Stomach (tissue), 9 donors: ENCODE results near the gene RALGAPA2. TPM values are rescaled to one million over a fixed set of nuclear protein-coding genes. Genes with fewer than 3 reads are reported as not detected.

Experiments
- DNase-seq, 2 donors: peaks; one replicate each; pipeline versions ENCODE4 v3.0.0 to v3.0.0-alpha.2; 2013 to 2019
- H3K27ac ChIP-seq, 5 donors: fragments of 200-600 bp in 4 of 5; sonication (generic) in 4 of 5; one replicate each; pipeline ENCODE4 v1.5.1; 2013 to 2019; ENCODE audit warnings: mild to moderate bottlenecking in 1 of 5, moderate library complexity in 1 of 5
- H3K27me3 ChIP-seq, 3 donors: fragments of 200-600 bp; sonication (generic); one replicate each; pipeline ENCODE4 v1.5.1; 2017 to 2019; ENCODE audit warnings: mixed run types in 1 of 3
- H3K36me3 ChIP-seq, 4 donors: fragments of 200-600 bp; sonication (generic); 1 replicate in 3 of 4; 2 replicates in 1 of 4; pipeline ENCODE4 v1.5.1; 2016 to 2019
- H3K4me1 ChIP-seq, 4 donors: fragments of 200-600 bp; sonication (generic); one replicate each; pipeline ENCODE4 v1.5.1; 2016 to 2019
- H3K4me3 ChIP-seq, 4 donors: fragments of 200-600 bp; sonication (generic) in 3 of 4; one replicate each; pipeline ENCODE4 v1.5.1; 2016 to 2019; ENCODE audit warnings: mild to moderate bottlenecking in 1 of 4
- H3K9me3 ChIP-seq, 4 donors: fragments of 200-600 bp; sonication (generic); one replicate each; pipeline ENCODE4 v1.5.1; 2016 to 2019
- EP300 ChIP-seq: sonication (generic); formaldehyde crosslinking; IDR thresholded peaks from one replicate; pipeline ENCODE4 v1.6.1; 2017; ENCODE audit warnings: antibody characterized with exemption
- POLR2A ChIP-seq, 4 donors: fragments of 450-650 bp; IDR thresholded peaks; one replicate each; pipeline ENCODE4 v1.6.1; 2016; ENCODE audit warnings: antibody characterized with exemption in 4 of 4, control low read depth in 2 of 4, mild to moderate bottlenecking in 1 of 4, moderate library complexity in 1 of 4
- POLR2AphosphoS5 ChIP-seq, 3 donors: sonication (generic); formaldehyde crosslinking; IDR thresholded peaks; one replicate each; pipeline ENCODE4 v1.6.1; 2016; ENCODE audit warnings: antibody characterized with exemption in 3 of 3
- WGBS, 5 donors: extraction: QIAGEN DNeasy Blood & Tissue Kit in 3 of 5; methylation state at CpG; one replicate each; pipeline versions ENCODE4 v1.1.5 to v1.1.7; 2013 to 2018; 5-methylcytosine and 5-hydroxymethylcytosine counted together
- intact Hi-C: fragments of 100-400 bp; cut with DNase I; formaldehyde crosslinking; loops from one replicate; pipeline ENCODE4 v1.15.1; 2023; ENCODE audit warnings: low total_unique reads
- polyA plus RNA-seq, 3 donors: library from polyadenylated mRNA; stranded (reverse); fragments of 200-250 nt; gene quantifications; one replicate each; pipeline ENCODE4 v1.2.3, GENCODE V29; 2013
- total RNA-seq, 5 donors: library from RNA; depleted of rRNA; stranded (reverse); fragments of >200 nt; gene quantifications; one replicate each; pipeline versions ENCODE4 v1.1.0 to v1.2.3, GENCODE V29; 2014 to 2016
- TF ChIP-seq, protein P1 (sequence below), 7 experiments: fragments of 450-650 bp in 4 of 7; fragments of 200-600 bp in 3 of 7; sonication (generic) in 3 of 7; IDR thresholded peaks; one replicate each; pipeline ENCODE4 v1.5.1; 2016 to 2019; ENCODE audit warnings: antibody characterized with exemption in 7 of 7, control low read depth in 2 of 7, mild to moderate bottlenecking in 1 of 7
- donor health status: healthy with polysubstance abuse.
- donor health status: Bipolar disorder and iron deficiency.
- donor health status: healthy.

Gene RALGAPA2
- total and polyA plus RNA-seq, 8 donors, result 4.3 to 159 (median 48.7) TPM

DNA sequence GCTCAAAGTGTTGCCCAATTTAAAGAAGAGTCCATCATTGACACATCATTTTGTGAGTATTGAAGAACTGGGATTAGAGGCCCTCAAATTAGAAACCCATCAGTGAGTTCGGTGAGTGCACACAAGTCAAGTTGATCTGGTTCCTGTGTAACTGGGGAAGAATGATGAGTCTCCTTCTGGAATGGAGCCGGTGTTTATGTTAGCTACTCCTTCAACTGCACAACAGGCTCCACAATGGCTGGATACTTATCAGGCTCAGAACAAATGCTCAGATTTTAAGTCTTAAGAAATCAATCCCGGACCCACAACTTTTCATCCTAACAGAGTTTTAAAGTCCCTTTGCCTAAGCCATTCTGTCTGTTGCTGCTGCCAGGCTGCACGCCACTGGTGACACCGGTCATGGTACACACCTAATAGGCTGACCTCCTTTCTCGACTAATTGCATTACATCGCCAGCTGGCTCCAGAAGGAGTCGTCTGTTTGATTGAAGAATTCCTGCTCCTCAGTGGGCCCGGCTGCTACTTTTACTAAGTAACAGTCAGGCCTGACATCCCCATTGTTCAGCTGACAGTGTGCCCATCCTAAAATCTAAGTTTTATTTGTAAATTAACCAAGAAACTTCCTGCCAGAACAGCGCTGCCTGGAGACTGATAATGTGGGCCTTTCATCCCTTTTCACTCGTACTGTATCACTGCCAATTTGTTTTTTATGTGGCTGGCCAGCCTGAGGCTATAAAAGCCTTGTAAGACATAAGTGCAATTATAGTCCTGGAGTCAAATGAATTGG, 214.2 kb downstream of the RALGAPA2 start:
- peak; percentile 38 to 45 for DNase-seq

DNA sequence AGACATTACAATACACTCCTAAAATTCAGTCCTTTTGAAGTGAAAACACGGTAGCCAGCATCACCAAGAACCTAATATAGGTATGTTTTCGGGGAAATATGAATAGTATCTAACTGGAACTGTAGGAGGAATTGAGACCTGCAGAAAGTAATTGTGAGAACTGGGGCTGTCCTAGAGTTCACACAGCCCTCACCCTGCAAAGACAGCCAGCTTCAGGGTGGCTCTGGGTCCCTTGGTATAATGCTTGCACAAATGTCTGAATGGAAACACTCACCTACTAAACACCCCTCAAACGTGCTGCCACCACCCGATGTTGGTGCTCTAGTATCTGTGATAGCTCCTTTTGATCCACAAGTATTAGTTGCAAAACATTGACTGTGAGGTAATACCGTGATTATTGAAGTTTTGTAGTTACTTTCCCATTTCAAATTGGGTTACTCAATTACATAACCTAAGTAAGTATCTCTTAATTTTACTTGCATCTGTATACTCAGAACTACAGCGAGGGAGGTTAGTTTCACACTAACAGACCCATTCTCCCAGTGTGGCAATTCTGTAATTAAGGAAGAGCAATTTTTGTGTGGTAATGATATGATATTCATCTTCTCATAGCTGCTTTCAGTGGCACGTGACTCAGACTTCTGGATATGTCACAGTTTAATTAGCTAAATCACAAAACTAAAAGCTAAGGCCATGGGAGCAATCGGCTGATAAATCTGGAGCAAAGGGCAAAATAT, 215.0 kb downstream of the RALGAPA2 start:
- no peaks in the 10 kb centered on the region for H3K9me3 ChIP-seq
- 78 to 83% (median 82%) methylated on average over 8 of the region's 8 CpGs for WGBS, 5 donors
- no peak overlapping the region for H3K4me3 ChIP-seq
- H3K27ac ChIP-seq, result no peak overlapping the region
- H3K27me3 ChIP-seq, result no peaks in the 10 kb centered on the region
- intact Hi-C loops, result no loop called here
- peaks cover 24 to 92% (median 85%) of the 10 kb centered on the region in 4 donors for H3K36me3 ChIP-seq
- TF ChIP-seq POLR2A (IDR thresholded peaks at IDR 0.05), result no peak
- TF ChIP-seq, protein P1, sequence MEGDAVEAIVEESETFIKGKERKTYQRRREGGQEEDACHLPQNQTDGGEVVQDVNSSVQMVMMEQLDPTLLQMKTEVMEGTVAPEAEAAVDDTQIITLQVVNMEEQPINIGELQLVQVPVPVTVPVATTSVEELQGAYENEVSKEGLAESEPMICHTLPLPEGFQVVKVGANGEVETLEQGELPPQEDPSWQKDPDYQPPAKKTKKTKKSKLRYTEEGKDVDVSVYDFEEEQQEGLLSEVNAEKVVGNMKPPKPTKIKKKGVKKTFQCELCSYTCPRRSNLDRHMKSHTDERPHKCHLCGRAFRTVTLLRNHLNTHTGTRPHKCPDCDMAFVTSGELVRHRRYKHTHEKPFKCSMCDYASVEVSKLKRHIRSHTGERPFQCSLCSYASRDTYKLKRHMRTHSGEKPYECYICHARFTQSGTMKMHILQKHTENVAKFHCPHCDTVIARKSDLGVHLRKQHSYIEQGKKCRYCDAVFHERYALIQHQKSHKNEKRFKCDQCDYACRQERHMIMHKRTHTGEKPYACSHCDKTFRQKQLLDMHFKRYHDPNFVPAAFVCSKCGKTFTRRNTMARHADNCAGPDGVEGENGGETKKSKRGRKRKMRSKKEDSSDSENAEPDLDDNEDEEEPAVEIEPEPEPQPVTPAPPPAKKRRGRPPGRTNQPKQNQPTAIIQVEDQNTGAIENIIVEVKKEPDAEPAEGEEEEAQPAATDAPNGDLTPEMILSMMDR (IDR thresholded peaks at IDR 0.05), result no peak
- TF ChIP-seq EP300, result no peak
- no peak for TF ChIP-seq POLR2AphosphoS5 (IDR thresholded peaks at IDR 0.05)
- DNase-seq, result no peak
- peaks cover 0 to 38% (median 13%) of the 10 kb centered on the region in 4 donors for H3K4me1 ChIP-seq

More for the DNA sequence above, 214.2 kb downstream of the RALGAPA2 start:
- TF ChIP-seq, protein P1 (IDR thresholded peaks at IDR 0.05), result no peak
- TF ChIP-seq EP300 (no peak), POLR2A (IDR thresholded peaks at IDR 0.05) (no peak), POLR2AphosphoS5 (IDR thresholded peaks at IDR 0.05) (no peak)
- Histone ChIP-seq H3K9me3 (no peaks in the 10 kb centered on the region), H3K27me3 (no peaks in the 10 kb centered on the region), H3K4me1 (peaks cover 0 to 33% (median 8%) of the 10 kb centered on the region in 4 donors), H3K4me3 (no peak overlapping the region), H3K27ac (peak overlapping the region in 2 of 5 donors; percentile 5 to 11), H3K36me3 (peaks cover 33 to 93% (median 86%) of the 10 kb centered on the region in 4 donors)
- WGBS, 5 donors, result 31 to 48% (median 36%) methylated on average over 11 of the region's 11 CpGs
- intact Hi-C loops, result no loop called here

DNA sequence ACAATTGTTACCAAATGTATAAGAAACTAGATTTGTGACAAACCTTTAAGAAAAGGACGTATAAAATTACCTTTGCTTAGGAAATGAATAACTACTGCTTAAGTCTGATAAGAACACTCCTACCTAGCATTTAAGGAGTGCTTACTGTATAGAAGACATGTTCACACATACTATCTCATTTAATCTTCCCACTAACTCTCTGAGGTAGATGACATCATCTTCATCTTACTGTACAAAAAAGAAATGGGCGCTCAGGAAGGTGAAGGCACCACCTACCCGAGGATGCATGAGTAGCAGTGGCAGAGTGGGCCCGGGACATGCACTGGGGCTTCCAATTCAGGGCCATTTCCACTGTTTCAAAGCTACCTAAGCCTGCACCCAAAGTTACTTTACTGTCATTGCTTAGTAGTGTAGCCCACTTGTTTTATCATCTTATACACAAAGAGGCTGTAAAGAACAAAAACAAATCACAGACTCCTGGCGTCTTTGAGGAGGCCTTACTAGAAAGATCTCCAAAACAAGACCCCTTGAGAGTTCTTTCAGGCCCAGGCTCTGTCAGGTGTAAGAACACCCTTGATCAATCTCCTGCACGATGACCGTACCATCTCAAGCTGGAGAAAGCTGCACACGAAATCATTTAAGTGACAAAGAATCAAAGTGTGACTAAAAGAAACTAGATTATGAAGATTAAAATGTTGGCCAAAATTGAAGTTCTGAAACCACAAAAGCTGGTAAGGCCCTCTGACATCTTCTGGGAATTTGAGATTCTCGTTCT, 216.5 kb downstream of the RALGAPA2 start:
- no peak overlapping the region for H3K27ac ChIP-seq
- DNase-seq, result no peak
- intact Hi-C loops, result no loop called here
- no peak overlapping the region for H3K4me3 ChIP-seq
- 83 to 90% (median 87%) methylated on average over 9 of the region's 9 CpGs for WGBS, 5 donors
- H3K36me3 ChIP-seq, result peaks cover 11 to 91% (median 80%) of the 10 kb centered on the region in 4 donors
- H3K27me3 ChIP-seq, result no peaks in the 10 kb centered on the region
- H3K4me1 ChIP-seq, result peaks cover 0 to 31% (median 15%) of the 10 kb centered on the region in 4 donors
- H3K9me3 ChIP-seq, result no peaks in the 10 kb centered on the region
- TF ChIP-seq, protein P1 (IDR thresholded peaks at IDR 0.05), result no peak
- no peak for TF ChIP-seq EP300
- TF ChIP-seq POLR2AphosphoS5 (IDR thresholded peaks at IDR 0.05), result no peak
- no peak for TF ChIP-seq POLR2A (IDR thresholded peaks at IDR 0.05)

DNA sequence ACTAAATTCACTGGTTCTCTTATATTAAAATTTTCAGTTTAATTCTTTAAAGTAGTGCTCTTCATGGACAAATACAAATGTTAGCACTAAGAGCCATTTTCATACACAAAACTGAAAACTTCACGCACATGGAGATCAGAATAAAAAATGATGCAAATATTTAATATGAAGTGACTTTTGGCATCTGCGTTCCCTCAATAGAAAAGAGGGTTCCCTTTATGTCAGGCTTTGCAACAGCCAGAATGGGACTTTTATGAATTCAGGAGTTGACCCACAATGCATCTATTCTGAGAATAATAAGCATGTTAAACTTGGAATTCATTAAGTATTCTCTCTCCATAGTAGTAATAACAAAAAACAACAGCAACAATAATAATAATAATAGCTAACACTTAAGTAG, 218.7 kb downstream of the RALGAPA2 start:
- Histone ChIP-seq H3K36me3 (peaks cover 11 to 81% (median 70%) of the 10 kb centered on the region in 4 donors), H3K9me3 (no peaks in the 10 kb centered on the region), H3K27me3 (no peaks in the 10 kb centered on the region), H3K4me1 (peaks cover 0 to 22% (median 14%) of the 10 kb centered on the region in 4 donors), H3K4me3 (no peak overlapping the region), H3K27ac (no peak overlapping the region)
- 85 to 92% (median 86%) methylated on average over 2 of the region's 2 CpGs for WGBS, 5 donors
- TF ChIP-seq EP300 (no peak), POLR2AphosphoS5 (IDR thresholded peaks at IDR 0.05) (no peak), POLR2A (IDR thresholded peaks at IDR 0.05) (no peak)
- TF ChIP-seq, protein P1 (IDR thresholded peaks at IDR 0.05), result no peak
- no peak for DNase-seq
- intact Hi-C loops, result no loop called here
